Measurements from ENCODE around the gene CCDC85C.

CCDC85C gene

GRCh38 chr14:99542566-99542965, 61.4 kb downstream of the CCDC85C start:
- no peak overlapping the region for H3K4me3 ChIP-seq (replicated peaks; ENCODE audit: low read depth, low read length)
- no peak for DNase-seq (ENCODE audit: low read depth)
- TF ChIP-seq, protein P1, sequence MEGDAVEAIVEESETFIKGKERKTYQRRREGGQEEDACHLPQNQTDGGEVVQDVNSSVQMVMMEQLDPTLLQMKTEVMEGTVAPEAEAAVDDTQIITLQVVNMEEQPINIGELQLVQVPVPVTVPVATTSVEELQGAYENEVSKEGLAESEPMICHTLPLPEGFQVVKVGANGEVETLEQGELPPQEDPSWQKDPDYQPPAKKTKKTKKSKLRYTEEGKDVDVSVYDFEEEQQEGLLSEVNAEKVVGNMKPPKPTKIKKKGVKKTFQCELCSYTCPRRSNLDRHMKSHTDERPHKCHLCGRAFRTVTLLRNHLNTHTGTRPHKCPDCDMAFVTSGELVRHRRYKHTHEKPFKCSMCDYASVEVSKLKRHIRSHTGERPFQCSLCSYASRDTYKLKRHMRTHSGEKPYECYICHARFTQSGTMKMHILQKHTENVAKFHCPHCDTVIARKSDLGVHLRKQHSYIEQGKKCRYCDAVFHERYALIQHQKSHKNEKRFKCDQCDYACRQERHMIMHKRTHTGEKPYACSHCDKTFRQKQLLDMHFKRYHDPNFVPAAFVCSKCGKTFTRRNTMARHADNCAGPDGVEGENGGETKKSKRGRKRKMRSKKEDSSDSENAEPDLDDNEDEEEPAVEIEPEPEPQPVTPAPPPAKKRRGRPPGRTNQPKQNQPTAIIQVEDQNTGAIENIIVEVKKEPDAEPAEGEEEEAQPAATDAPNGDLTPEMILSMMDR (IDR thresholded peaks at IDR 0.05; ENCODE audit: low read length, missing control alignments): no peak

DNA sequence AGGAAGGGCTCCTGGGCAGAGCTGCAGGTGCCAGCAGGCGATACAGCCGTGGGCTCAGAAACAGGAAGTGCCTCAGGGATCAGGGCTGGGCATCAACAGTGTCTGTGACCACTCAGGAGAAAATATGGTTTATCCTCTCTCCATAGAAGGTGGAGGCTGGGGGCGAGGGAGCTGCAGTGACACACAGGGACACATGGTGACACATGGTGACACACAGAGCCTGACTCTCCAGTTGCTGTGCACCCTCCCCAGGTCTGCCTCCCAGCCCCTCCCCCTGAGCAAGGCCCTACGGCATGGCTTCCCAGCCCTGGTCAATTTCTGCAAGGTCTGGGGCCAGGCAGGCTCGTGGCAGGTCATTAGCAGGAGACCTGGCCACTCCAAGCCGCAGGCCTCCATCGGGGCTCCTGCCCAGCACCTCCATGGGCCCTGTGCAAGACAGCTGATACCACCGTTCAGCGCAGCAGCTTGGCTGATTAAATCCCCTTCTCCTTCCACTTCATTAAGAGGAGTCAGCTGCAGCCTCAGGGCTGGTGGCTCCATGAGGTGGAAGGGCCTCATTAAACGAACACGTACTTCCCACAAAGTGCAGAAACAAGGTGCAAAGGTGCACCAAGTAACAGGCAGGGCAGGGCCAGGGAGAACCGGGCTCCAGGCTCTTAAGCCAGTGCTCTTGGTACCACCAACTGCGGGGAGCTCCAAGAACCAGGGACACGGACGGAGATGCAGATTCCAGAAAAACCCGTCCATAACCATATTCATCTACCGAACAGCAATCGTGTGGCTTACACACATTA, 62.1 kb downstream of the CCDC85C start:
- DNase-seq (ENCODE audit: low read depth): no peak
- TF ChIP-seq, protein P1 (IDR thresholded peaks at IDR 0.05; ENCODE audit: low read length, missing control alignments): no peak
- no peak overlapping the region for H3K4me3 ChIP-seq (replicated peaks; ENCODE audit: low read depth, low read length)

DNA sequence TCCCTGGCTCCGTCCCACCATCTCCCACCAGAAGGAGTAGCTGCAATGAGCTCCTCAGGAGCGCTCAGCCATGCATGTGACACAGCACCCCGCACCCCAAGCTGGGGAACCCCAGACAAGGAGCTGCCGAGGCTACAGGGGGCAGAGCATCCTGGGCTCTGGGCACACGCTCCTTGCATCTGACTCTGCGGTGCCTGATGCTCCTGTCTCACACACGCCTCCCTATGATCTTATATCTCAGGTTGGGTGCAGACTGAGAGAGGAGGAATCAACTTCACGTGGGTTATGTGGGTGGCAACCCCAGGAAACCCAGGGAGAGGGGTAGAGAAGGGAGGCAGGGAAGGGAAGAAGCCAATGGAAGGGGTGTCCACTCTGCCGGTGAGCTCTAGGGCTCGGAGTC, 62.8 kb downstream of the CCDC85C start:
- no peak overlapping the region for H3K4me3 ChIP-seq (replicated peaks; ENCODE audit: low read depth, low read length)

DNA sequence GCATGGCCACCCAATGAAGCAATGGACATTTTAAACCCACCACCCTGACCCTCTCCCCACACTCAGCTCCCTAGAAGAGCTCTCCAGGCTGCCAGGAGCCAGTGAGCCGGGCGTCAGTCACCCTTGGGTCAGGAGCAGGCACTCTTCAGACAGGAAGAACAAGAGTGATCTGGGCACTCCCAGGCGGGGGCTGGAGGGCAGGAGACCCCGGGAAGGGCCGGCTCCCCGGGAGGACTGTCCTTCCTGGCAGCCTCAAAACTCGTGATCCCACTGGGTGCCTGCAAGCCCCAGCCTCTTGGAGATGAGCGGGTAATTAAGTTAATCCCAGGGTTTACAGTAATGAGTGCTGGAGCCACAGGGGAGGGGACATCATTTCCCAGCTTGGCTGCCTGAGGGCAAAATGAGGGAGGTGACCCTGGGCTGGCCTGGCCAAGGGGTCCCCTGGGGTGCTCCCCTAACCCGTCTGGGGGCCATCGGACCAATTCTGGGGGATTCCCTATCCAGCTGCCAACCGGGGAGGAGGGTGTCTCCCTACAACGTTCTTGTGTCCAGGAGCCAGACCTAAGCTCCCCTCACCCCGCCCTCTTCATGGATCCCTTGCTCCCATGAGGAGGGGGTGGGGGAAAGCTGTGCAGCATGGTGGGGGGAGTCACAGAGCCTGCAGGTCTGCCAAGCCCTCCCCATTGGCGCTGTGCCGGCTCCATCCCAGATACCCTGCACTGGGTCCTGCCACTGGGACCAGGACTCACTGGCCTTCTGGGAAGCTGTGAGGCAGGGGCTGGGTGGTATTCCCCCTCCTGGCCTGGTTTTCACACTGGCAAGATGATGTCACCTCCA, 63.6 kb downstream of the CCDC85C start:
- TF ChIP-seq, protein P1 (IDR thresholded peaks at IDR 0.05; ENCODE audit: low read length, missing control alignments): no peak
- no peak for DNase-seq (ENCODE audit: low read depth)
- no peak overlapping the region for H3K4me3 ChIP-seq (replicated peaks; ENCODE audit: low read depth, low read length)

More for the DNA sequence above, 62.8 kb downstream of the CCDC85C start:
- DNase-seq (ENCODE audit: low read depth): no peak
- TF ChIP-seq, protein P1 (IDR thresholded peaks at IDR 0.05; ENCODE audit: low read length, missing control alignments): no peak

DNA sequence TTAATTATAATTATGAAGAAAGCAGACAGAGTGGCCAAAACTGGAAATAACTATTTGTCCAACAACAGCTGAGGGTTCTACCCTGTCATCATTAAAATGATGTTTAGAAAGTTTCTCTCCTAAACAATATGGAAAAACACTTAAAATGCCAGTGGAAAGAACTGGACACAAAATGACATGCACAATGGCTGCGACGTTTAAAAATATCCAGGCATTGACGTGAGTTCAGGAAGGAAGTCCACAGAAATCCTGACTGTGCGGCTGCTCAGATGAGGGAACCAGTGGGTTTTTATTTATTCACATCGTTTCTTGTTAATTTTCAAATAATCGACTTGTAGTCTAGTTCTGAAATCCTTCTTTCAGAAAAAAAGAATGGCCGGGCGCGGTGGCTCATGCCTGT, 64.5 kb downstream of the CCDC85C start:
- TF ChIP-seq, protein P1 (IDR thresholded peaks at IDR 0.05; ENCODE audit: low read length, missing control alignments): no peak
- no peak for DNase-seq (ENCODE audit: low read depth)
- no peak overlapping the region for H3K4me3 ChIP-seq (replicated peaks; ENCODE audit: low read depth, low read length)

DNA sequence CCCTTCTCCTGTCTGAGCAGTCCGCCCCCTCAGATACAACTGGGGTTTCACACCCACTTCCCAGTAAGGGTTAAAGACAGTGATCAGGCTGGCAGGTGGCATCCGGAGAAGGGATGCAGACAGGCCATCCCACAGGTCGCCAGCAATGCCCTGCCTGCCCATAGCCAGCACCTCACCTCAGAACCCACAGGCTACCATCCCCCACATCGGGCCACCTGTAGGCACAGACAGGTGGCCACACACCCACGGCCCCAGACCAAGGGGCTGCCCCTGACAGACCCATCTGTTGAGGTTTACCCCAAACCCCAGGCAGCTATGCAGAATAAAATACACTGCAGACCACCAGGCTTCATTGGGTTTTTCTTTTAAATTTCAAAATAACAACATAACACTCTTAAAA, 65.3 kb downstream of the CCDC85C start:
- no peak for DNase-seq (ENCODE audit: low read depth)
- no peak overlapping the region for H3K4me3 ChIP-seq (replicated peaks; ENCODE audit: low read depth, low read length)
- TF ChIP-seq, protein P1 (IDR thresholded peaks at IDR 0.05; ENCODE audit: low read length, missing control alignments): no peak
